B cell (primary cell): Measurements from ENCODE around the gene AUTS2.

Experiments used
- EZH2 ChIP-seq: IDR thresholded peaks from 2 replicates; pipeline ENCODE4 v1.6.1; 2012; ENCODE audit warnings: borderline replicate concordance, low read depth, mild to moderate bottlenecking, moderate library complexity, low read length; ENCODE audit not compliant: insufficient read depth, poor library complexity, severe bottlenecking
- TF ChIP-seq, protein P1 (sequence below): fragments of 200-600 bp; IDR thresholded peaks from one replicate; pipeline ENCODE4 v1.8.0; 2022; ENCODE audit warnings: antibody characterized with exemption, mild to moderate bottlenecking

DNA sequence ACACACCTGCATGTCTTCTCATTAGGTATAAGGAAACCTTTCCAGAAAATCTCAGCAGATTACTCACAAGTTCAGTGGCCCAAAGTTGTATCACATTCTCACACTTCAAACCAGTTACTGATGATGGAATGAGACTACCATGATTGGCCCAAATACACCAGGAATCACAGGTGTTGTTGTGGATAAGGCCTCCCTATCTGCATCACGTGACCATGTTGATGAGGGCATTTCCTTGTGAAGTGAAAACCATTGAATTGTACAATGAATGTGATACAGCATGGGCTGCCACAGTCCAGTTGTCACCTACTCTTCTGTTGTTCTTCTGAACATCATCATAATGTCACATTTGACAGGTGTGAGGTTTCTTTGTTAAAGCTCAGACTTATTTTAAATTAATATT, 431.7 kb downstream of the AUTS2 start:
- TF ChIP-seq, protein P1, sequence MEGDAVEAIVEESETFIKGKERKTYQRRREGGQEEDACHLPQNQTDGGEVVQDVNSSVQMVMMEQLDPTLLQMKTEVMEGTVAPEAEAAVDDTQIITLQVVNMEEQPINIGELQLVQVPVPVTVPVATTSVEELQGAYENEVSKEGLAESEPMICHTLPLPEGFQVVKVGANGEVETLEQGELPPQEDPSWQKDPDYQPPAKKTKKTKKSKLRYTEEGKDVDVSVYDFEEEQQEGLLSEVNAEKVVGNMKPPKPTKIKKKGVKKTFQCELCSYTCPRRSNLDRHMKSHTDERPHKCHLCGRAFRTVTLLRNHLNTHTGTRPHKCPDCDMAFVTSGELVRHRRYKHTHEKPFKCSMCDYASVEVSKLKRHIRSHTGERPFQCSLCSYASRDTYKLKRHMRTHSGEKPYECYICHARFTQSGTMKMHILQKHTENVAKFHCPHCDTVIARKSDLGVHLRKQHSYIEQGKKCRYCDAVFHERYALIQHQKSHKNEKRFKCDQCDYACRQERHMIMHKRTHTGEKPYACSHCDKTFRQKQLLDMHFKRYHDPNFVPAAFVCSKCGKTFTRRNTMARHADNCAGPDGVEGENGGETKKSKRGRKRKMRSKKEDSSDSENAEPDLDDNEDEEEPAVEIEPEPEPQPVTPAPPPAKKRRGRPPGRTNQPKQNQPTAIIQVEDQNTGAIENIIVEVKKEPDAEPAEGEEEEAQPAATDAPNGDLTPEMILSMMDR: no peak
- no peak for TF ChIP-seq EZH2
